Endometrial microvascular endothelial cells (primary cell): Measurements from ENCODE around the gene COMMD8. TPM values are rescaled to one million over a fixed set of nuclear protein-coding genes. Genes with fewer than 3 reads are reported as not detected.

Experiments
- in situ Hi-C: cut with HindIII; loops from 2 replicates; pipeline ENCODE4 v1.10.0; 2017; ENCODE audit warnings: low sequenced_read_pairs, low pct_unique_long_range_greater_than_20kb; ENCODE audit errors: inconsistent ontology term
- total RNA-seq: library from RNA; depleted of rRNA; stranded (reverse); fragments of >200 nt; gene quantifications from one replicate; pipeline ENCODE4 v1.2.3, GENCODE V29; 2015; ENCODE audit errors: inconsistent ontology term

Gene COMMD8
- total RNA-seq, 1 donor from 2014 or later = 40.7 TPM

DNA sequence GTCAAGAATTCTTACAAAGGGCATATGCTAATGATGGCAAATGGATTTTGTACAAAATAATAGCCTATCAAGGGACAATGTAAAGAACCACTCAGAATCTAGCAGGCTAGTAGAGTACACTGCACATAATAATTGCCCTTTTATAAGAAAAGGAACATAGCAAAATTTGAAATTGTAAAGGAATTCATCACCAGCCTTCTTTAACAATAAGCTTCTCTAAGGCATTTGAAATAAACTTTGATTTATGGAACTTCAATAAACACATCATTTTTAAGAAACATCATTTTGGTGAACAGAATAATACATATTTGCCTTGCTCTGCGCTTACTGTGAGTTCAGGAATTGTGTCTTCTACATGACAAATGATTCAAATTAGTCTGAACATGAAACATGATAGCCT is 11.9 kb upstream of the COMMD8 start:
- in situ Hi-C loops = no loop called here

DNA sequence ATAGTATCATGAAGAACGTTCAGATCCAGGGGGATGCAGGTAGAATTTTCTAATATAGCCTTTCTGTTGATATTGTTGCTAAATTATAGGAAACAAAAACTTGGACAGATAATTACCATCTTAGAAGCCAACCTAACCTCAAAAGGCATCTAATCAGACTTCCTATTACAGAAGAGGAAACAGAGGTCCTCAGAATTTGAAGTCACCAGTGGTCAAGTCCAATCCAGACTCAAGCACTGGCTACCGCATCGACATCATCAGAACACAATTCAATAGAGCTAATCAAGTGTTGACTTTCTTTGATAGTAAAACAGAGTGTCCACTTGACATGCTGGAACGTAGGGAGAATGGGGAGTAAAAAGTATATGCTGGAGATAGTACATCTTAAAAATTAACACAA is 11.3 kb upstream of the COMMD8 start:
- in situ Hi-C loops = no loop called here

DNA sequence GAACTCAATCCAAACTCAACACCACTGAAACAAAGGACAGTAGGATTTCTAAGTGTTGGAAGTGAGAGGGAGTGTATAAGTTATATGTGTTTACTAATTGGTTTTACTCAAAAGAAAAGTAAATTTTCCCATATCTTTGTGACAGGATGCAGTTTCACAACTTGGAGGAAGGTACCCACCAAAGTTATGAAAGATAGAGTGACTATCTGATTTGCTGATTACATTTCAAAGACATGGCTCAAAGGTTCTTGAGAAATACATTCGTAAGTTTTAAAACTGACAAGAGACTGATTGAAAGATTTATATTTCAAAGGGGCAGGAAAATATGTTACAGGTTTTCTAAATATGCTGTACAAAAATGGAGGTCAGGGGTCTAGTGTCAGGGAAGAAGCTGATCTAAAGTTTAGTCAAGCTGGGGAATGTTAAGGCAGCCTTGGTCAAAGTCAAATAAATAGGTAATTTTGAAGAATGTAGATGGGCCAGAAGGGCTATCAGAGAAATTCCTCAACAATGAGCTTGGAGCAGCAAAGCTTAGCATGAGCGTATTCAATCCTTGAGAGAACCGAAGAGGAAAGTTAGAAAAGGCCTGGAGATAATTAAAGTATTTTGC is 9.7 kb upstream of the COMMD8 start:
- in situ Hi-C loops = no loop called here

DNA sequence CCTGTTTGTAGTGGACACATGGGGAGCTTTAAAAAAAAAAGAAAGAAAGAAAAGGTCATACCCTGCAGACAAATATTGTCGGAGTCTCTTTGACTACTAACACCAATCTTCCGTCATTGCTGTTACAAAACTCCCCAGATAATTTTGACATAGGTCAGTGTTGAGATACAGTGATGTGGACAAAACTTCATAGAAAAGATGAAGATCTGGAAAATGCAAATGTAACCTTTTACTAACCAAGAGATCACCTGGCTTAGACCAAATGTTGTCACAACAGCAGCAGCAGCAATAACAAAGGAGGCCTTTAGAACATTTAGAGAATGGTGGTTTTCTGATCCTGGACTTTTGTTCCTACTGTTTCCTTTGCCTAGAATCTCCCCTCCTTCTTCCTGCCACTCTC is 8.1 kb upstream of the COMMD8 start:
- in situ Hi-C loops = no loop called here

DNA sequence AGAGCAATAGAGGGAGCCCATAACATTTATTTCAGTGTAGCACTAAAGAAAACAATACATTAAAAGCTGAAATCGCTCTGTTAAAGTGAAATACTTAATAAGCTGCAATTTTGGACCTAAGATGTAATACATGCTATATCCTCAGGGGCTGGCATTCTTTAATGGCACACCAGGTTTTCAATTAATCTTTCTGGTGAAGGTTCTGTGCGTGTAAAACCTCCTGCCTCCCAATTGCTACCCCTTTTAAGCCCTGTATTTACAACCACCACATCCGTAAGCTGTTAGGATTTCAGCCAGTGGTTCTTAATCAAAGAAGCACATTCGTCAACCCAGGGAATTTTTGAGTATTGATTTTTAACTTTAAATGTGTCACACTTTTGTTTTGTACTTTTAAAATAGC is 7.6 kb upstream of the COMMD8 start:
- in situ Hi-C loops = no loop called here

DNA sequence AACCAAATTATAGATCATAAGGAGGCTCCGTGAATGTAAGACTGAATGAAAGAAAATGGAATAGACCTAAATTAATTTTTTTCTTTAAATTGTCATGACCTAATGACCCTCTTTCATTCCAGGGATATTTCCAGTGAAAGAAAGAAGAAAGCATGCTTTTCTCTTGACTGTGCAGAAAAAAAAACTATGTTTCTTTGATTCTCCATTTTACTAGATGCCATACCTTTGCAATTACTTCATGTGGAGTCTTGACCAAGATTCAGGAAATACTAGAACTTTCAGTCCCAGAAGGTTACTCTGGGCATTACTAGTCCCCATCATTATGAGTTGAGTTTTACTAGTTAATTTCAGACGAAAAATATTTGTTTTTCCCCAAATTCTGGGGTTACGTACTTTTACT is 6.4 kb upstream of the COMMD8 start:
- in situ Hi-C loops = no loop called here

DNA sequence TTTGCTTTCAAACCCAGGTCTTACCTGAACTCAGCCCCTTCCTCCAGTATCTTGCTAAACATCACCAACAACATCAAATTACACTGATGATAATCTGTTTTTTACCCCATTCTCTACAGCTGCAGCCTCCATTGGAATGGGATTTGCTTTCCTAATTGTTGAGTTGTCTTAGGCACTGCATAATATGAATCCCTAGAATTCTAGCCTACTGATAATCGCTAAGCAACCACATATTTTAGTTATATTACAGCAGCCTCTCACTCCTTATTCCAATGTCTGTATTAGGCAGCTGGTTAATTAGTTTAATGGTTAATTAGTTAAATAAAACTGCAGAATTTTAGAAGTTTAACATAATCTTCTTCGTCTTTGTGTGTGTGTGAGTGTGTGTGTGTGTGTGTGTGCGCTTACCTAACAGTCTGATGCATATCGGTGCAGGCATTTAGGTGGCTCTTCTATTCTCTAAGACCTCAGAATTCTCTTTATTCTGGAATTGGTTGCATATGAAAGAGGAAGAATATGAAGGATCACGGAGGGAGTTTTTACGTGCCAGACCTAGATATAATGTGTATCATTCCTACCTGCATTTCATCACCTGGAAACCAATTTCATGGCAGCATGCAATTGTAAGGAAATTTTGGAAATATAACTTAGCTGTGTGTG is 5.3 kb upstream of the COMMD8 start:
- in situ Hi-C loops = no loop called here

DNA sequence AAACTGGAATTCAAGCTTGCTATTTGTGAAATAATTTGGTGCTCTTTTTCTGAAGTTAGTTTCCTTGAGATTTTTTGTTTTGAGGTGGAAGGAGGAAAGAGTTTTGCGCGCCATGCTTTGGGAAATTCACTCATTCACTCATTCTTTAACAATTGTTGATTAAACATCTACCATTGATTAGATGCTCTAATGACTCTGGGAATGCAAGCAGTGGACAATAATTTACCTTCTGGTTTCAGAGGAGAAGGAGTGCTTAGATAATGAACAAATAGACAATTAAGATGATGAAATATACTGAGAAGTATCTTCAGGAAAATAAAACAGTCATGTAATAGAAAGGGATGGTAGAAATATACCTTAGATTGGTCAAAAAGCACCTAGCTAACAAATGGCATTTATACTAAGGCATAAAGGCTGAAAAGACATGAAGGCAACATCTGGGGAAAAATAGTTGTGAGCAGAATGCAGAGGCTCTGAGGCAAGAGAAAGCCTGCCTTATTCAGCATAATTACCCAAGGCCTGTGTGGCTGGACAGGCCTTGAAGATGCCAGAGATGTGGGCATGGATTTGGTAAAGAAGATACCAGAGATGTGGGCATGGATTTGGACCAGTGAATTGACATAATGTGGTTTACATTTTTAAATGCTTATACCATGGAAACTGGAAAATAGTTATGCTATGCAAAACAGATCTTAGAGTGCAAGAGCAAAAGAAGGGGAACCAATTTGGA is 2.7 kb upstream of the COMMD8 start:
- in situ Hi-C loops = no loop called here

DNA sequence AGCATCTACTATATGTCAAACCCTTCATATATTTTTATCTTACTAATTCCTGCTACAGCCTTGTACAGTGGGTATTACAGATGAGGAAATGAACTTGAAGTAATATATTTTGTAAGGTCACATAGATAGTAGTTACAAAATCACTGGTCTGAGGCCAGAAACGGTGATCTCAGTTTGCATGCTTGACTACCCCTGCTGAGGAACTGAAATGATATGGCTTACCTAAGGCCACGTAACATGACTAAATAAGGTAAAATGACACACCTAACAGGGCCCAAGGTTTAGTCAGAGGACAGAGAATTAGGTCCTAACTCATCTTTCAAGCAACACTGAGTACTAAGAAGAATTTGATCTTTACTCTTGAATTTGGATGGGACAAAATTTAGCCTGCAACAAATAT is 1.5 kb upstream of the COMMD8 start:
- in situ Hi-C loops = no loop called here

DNA sequence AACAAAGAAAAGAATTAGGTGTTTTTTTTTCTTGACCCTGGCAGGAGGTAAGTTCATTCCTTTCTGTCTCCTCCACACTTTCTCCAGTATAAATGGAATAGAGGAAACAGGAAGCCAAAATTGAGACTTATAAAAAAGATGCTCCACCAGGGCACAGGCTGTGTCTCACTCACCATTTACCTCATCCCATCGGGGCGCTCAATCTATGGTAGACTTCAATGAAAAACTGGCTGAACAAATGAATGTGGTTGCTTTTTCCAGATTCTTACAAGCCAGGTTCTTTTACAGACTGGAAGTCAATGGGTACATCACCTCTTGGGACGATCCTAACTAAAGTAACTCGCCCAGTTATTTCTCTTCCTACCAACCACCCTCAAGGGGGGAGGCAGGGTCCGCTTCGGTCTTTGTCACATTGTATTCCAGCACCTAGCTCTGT is 685 bp downstream of the COMMD8 start:
- in situ Hi-C loops = no loop called here

DNA sequence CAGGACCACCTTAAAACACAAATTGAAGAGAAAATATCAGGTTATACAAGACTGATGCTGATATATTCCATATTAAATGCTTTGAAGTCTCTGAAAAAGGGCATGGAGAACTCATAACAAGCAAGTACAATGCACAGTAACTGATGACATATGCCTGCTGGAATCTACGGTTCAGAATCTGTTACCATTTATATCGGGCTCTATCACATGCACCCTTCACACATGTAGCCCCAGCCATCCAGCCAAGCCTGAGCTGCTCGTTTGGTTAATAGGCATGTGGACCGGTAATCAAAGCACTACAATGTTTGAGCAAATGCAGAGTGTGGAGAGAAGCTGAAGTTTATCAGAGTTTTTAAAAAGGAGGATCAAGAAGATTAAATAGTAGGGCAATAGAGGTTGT is 11.8 kb downstream of the COMMD8 start:
- in situ Hi-C loops = no loop called here

DNA sequence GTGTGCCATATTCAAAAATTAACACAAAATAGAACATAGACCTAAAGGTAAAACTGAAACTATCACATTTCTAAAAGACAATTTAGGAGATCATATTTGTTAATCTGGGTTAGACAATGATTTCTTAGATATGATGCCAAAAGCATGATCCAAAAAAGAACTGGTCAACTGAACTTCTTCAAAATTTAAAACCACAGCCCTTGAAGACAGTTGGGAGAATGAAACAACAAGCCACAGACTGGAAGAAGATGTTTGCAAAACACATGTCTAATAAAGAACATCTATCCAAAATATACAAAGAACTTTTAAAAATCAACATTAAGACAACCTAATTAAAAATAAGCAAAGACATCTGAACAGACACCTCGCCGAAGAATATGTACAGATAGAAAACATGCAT is 19.5 kb downstream of the COMMD8 start:
- in situ Hi-C loops = no loop called here

DNA sequence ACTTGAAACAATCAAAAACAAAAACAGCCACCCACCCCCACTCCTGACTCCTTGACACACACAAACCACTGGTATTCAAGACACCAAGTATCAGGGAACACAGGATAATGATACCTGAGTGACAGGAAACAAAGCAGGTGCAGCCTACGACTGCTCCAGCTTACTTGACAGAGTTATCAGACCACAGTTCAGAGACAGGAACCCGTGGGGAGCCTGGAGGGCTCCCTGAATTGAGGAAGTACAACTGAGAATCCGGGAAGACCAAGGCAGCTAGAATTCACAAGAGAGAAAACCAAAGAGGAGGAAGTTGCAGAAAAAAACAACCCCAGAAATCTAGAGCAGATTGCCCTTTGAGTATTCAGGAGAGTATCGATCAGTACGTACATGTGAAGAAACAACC is 20.5 kb downstream of the COMMD8 start:
- in situ Hi-C loops = no loop called here

DNA sequence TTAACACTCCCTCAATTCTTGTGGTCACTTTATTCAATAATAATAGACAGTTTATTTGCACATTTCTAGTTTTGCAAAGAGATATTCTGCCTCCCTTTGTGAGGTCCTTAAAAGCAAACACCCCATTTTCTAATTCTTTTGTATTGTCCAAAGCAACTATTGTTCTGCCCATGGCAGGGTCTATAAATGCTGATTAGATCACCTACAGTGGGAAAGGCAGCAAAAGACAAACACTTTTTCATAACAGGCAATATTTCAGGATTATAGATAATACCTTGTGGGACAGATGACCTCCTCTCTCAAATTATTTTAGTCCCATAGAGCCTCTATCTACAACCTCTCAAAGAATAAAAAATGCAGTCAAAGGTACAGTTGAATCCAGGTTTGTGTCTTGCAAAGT is 28.6 kb downstream of the COMMD8 start:
- in situ Hi-C loops = no loop called here

DNA sequence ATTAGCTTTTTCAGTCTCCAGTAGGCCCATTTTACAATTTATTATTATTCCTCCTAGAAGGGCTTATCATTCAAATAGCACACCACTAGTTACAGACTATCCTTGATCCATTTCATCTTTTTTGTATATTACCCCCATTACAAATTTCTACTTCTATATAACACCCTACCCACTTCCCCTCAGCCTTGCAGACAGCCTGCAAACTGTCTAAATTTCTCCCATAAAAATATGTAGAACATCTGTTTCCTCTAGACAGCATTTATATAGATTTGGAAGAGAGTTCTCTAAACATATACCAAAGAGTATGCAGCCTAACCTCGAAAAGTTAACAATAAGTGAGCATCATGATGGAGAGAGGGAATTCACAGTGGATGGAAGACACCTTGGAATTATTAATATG is 30.8 kb downstream of the COMMD8 start:
- in situ Hi-C loops = no loop called here

DNA sequence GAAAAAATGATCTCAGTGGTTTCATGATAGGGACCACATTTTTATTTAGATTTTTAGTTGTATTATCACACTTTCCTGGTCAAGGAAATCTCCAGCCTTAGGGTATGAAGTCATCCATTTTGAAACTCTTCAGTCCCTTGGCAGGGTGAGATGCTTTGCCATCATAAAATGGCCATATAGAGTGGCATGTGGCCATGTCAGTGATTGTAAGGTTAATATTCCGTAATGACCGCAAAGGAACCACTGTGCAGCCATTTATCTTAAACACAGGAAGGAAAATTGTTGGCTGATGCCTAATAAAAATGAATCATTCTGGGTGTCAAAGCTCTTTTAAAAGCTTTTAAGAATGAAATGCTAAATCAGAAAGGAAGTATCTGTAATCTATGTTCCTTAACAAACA is 35.6 kb downstream of the COMMD8 start:
- in situ Hi-C loops = no loop called here

DNA sequence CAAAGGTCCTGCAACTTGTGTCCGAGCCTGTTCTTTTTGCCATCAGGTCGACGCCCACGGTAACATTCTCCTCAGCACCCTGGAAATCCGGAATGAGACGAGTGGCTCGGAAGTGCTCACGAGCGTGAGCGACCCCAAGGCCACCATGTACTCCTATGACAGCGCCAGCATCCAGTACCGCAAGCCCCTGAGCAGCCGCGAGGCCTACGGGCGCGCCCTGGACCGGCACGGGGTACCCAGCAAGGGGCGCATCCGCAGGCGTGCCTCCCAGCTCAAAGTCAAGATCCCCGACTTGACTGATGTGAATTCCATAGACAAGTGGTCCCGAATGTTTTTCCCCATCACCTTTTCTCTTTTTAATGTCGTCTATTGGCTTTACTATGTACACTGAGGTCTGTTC is 37.9 kb downstream of the COMMD8 start:
- in situ Hi-C loops = no loop called here

DNA sequence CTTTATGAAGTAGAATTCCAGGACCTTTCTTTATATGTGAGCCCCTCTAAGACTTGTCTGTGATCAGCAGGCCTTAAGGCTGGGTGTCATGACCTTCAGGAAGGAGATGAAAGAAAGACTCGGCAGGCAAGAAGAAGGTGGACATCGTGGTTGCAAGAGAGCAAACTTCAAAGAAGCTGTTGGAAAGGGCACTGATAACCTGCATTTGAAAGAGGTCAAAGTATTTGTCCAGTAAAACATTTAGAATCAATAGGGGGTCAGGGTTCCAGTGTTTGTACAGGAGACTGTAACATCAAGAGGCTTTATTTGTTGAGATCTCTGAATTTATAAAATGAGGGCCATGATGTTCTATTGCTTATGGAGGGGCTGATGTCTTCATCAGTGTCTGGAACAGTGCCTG is 44.2 kb downstream of the COMMD8 start:
- in situ Hi-C loops = no loop called here

DNA sequence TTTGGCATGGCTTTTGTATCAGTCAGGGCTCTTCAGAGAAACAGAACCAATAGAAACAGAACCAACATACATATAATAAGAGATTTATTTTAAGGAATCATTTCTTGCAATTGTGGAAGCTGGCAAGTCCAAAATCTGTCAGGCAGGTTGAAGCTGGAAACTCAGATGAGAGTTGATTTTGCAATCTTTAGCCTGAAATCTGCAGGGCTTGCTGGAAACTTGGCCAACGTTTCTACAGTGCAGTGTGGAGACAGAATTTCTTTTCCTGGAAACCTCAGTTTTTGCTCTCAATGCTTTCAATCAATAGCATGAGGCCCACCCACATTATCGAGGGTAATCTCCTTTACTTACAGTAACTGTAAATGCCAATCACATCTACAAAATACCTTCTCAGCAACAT is 45.4 kb downstream of the COMMD8 start:
- in situ Hi-C loops = no loop called here

DNA sequence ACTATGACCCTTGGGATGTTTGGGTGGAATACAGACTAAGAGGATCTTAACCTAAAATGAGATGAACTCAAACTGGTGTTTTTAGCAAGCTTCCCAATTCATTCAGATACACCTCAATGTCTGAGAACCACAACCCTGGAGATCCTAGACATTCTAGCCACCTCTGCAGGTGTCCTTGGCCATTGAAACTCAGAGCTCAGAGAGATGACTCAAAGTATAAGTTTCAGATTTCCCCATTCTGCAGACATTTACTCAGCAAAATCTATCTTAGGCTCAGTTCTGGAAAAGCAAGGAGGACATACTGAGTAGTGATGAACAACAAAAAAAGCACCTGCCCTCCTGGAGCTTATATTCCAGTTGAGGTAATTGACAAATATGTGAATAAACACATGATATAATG is 47.8 kb downstream of the COMMD8 start:
- in situ Hi-C loops = no loop called here
